Measurements from ENCODE around the gene GRIA3.

The GRIA3 gene

GRCh38 chrX:123184219-123184865 lies at the start of gene GRIA3:
GRIA3 (plus strand) TSS chrX:123184278; CDS start chrX:123184536, 258 bp downstream.
- TF ChIP-seq CTCF (IDR thresholded peaks at IDR 0.05) (no peak), ZFX (IDR thresholded peaks at IDR 0.05; ENCODE audit: borderline replicate concordance) (no peak)
- H3K27ac ChIP-seq: no peak within 1 kb of the TSS

GRCh38 chrX:123138473-123138872 lies 45.6 kb upstream of the GRIA3 start:
- H3K27ac ChIP-seq: no peak overlapping the region

GRCh38 chrX:123140454-123140853 lies 43.6 kb upstream of the GRIA3 start:
- no peak overlapping the region for H3K27ac ChIP-seq
- TF ChIP-seq CTCF (IDR thresholded peaks at IDR 0.05) (no peak), ZFX (IDR thresholded peaks at IDR 0.05; ENCODE audit: borderline replicate concordance) (no peak)

More at GRCh38 chrX:123138473-123138872, 45.6 kb upstream of the GRIA3 start:
- no peak for TF ChIP-seq CTCF (IDR thresholded peaks at IDR 0.05)
- no peak for TF ChIP-seq ZFX (IDR thresholded peaks at IDR 0.05; ENCODE audit: borderline replicate concordance)

GRCh38 chrX:123140904-123141303 lies 43.2 kb upstream of the GRIA3 start:
- H3K27ac ChIP-seq: no peak overlapping the region
- no peak for TF ChIP-seq CTCF (IDR thresholded peaks at IDR 0.05)
- no peak for TF ChIP-seq ZFX (IDR thresholded peaks at IDR 0.05; ENCODE audit: borderline replicate concordance)

GRCh38 chrX:123153846-123154335 lies 30.2 kb upstream of the GRIA3 start:
- TF ChIP-seq CTCF (IDR thresholded peaks at IDR 0.05) (no peak), ZFX (IDR thresholded peaks at IDR 0.05; ENCODE audit: borderline replicate concordance) (no peak)
- no peak overlapping the region for H3K27ac ChIP-seq

- H3K27ac ChIP-seq: no peak overlapping the region
- TF ChIP-seq ZFX (IDR thresholded peaks at IDR 0.05; ENCODE audit: borderline replicate concordance) (no peak), CTCF (IDR thresholded peaks at IDR 0.05) (no peak)
These were observed 28.8 kb upstream of the GRIA3 start for GRCh38 chrX:123155327-123155726.

- TF ChIP-seq CTCF (IDR thresholded peaks at IDR 0.05) (no peak), ZFX (IDR thresholded peaks at IDR 0.05; ENCODE audit: borderline replicate concordance) (no peak)
- no peak overlapping the region for H3K27ac ChIP-seq
These were observed 26.5 kb upstream of the GRIA3 start for GRCh38 chrX:123157586-123157985.
